Airway epithelial cell (primary cell): Measurements from ENCODE around the gene NKX1-1. TPM values are rescaled to one million over a fixed set of nuclear protein-coding genes. Genes with fewer than 3 reads are reported as not detected.

ENCODE experiments used
- total RNA-seq: library from RNA; depleted of rRNA; stranded (reverse); fragments of >200 nt; gene quantifications from 2 replicates; pipeline ENCODE4 v1.2.3, GENCODE V29; 2015

NKX1-1 gene
- not detected in 2 replicates for total RNA-seq

GRCh38 chr4:1406394-1406980 is at the start of gene NKX1-1:
NKX1-1 (minus strand) TSS chr4:1406442; CDS start chr4:1406442, 0 bp downstream.

Other genes with a start within 250 kb of the NKX1-1 start
- gene SPON2, start 233.9 kb downstream of the NKX1-1 start, total RNA-seq, result 18.1 and 20.3 TPM in 2 replicates
- gene CTBP1, start 157.3 kb downstream of the NKX1-1 start, total RNA-seq, result 145 and 168 TPM in 2 replicates
- gene MAEA, start 116.6 kb downstream of the NKX1-1 start, total RNA-seq, result 77.4 and 78.0 TPM in 2 replicates
- 7.2 and 8.2 TPM in 2 replicates for gene UVSSA, start 59.2 kb downstream of the NKX1-1 start, total RNA-seq